Inflammatory macrophage (primary cell): ENCODE measurements around the gene A2ML1.
A peak's percentile ranks its signal among the peaks of the same experiment; 100 is the strongest.
"Not testable (repeated sequence)": the region's sequence is repeated elsewhere in the genome, so short reads cannot be mapped to it uniquely, and the experiment has no call there.

ENCODE experiments used
- DNase-seq, 2 donors: peaks; one replicate each; pipeline ENCODE4 v3.0.0-alpha.2; 2020 to 2022

The A2ML1 gene

GRCh38 chr12:8818526-8818925 lies 3.9 kb upstream of the A2ML1 start:
- no peak for DNase-seq

- no peak for DNase-seq
Measured at GRCh38 chr12:8819666-8819980, 2.8 kb upstream of the A2ML1 start.

GRCh38 chr12:8820676-8821407 lies 1.6 kb upstream of the A2ML1 start:
- DNase-seq: not testable (repeated sequence)

GRCh38 chr12:8821591-8821990 lies 830 bp upstream of the A2ML1 start:
- DNase-seq: no peak

- no peak for DNase-seq
Measured at GRCh38 chr12:8823565-8824300, 1.3 kb downstream of the A2ML1 start.

- DNase-seq: no peak
Measured at GRCh38 chr12:8827551-8828256, 5.3 kb downstream of the A2ML1 start.

- DNase-seq: peak; percentile 31 to 48
Measured at GRCh38 chr12:8828257-8829124, 6.1 kb downstream of the A2ML1 start.

- no peak for DNase-seq
Measured at GRCh38 chr12:8829125-8829518, 6.7 kb downstream of the A2ML1 start.

GRCh38 chr12:8829621-8830020 lies 7.2 kb downstream of the A2ML1 start:
- DNase-seq: no peak

GRCh38 chr12:8831116-8831515 lies 8.7 kb downstream of the A2ML1 start:
- DNase-seq: no peak

- DNase-seq: no peak
Measured at GRCh38 chr12:8832500-8832899, 10.1 kb downstream of the A2ML1 start.

- DNase-seq: peak; percentile 26 to 51
Measured at GRCh38 chr12:8834230-8834629, 11.8 kb downstream of the A2ML1 start.

GRCh38 chr12:8837291-8837690 lies 14.9 kb downstream of the A2ML1 start:
- no peak for DNase-seq

- DNase-seq: no peak
Measured at GRCh38 chr12:8840321-8840720, 17.9 kb downstream of the A2ML1 start.

- no peak for DNase-seq
Measured at GRCh38 chr12:8840938-8841633, 18.7 kb downstream of the A2ML1 start.

GRCh38 chr12:8841778-8842177 lies 19.4 kb downstream of the A2ML1 start:
- DNase-seq: no peak

GRCh38 chr12:8844665-8845064 lies 22.2 kb downstream of the A2ML1 start:
- DNase-seq: no peak

GRCh38 chr12:8846305-8846704 lies 23.9 kb downstream of the A2ML1 start:
- no peak for DNase-seq

- peak in 1 of 2 donors; percentile 44 for DNase-seq
Measured at GRCh38 chr12:8847435-8847834, 25.0 kb downstream of the A2ML1 start.

GRCh38 chr12:8849876-8850275 lies 27.5 kb downstream of the A2ML1 start:
- peak; percentile 56 to 62 for DNase-seq

GRCh38 chr12:8852119-8852518 lies 29.7 kb downstream of the A2ML1 start:
- peak; percentile 43 to 51 for DNase-seq

- DNase-seq: no peak
Measured at GRCh38 chr12:8855891-8856290, 33.5 kb downstream of the A2ML1 start.
